Measurements from ENCODE around the gene ZNF138.

- TF ChIP-seq CTCF (IDR thresholded peaks at IDR 0.05) (no peak), POLR2A (IDR thresholded peaks at IDR 0.05) (no peak)
Observed at GRCh38 chr7:64854969-64855368, 60.7 kb downstream of the ZNF138 start.

Data from Peyer's patch (tissue), 4 donors.